Rectal smooth muscle tissue (tissue), 1 donor: ENCODE results near the gene AASDH.
"Not testable (repeated sequence)": the region's sequence is repeated elsewhere in the genome, so short reads cannot be mapped to it uniquely, and the experiment has no call there.

Source experiments
- H3K27ac ChIP-seq: one replicate; pipeline ENCODE4 v1.7.0; 2013; ENCODE audit warnings: low read depth, low read length, inconsistent platforms
- H3K27me3 ChIP-seq: one replicate; pipeline ENCODE4 v1.7.0; 2013; ENCODE audit warnings: low read length; ENCODE audit not compliant: control insufficient read depth, insufficient read depth
- H3K36me3 ChIP-seq: one replicate; pipeline ENCODE4 v1.7.0; 2013; ENCODE audit warnings: low read length; ENCODE audit not compliant: control insufficient read depth, insufficient read depth
- H3K4me1 ChIP-seq: one replicate; pipeline ENCODE4 v1.7.0; 2013; ENCODE audit warnings: low read length; ENCODE audit not compliant: control insufficient read depth, insufficient read depth
- H3K4me3 ChIP-seq: one replicate; pipeline ENCODE4 v1.7.0; 2013; ENCODE audit warnings: low read length
- H3K9ac ChIP-seq: one replicate; pipeline ENCODE4 v1.7.0; 2013; ENCODE audit warnings: low read length

AASDH gene

GRCh38 chr4:56375458-56375857 lies 11.8 kb downstream of the AASDH start:
- H3K4me1 ChIP-seq, result no peaks in the 10 kb centered on the region
- no peak overlapping the region for H3K9ac ChIP-seq
- no peaks in the 10 kb centered on the region for H3K36me3 ChIP-seq
- no peak overlapping the region for H3K27ac ChIP-seq
- no peaks in the 10 kb centered on the region for H3K27me3 ChIP-seq
- no peak overlapping the region for H3K4me3 ChIP-seq

GRCh38 chr4:56374956-56375355 lies 12.3 kb downstream of the AASDH start:
- H3K27ac ChIP-seq, result no peak overlapping the region
- H3K4me1 ChIP-seq, result no peaks in the 10 kb centered on the region
- no peak overlapping the region for H3K4me3 ChIP-seq
- H3K9ac ChIP-seq, result no peak overlapping the region
- H3K27me3 ChIP-seq, result no peaks in the 10 kb centered on the region
- H3K36me3 ChIP-seq, result no peaks in the 10 kb centered on the region

- H3K27me3 ChIP-seq, result no peaks in the 10 kb centered on the region
- H3K9ac ChIP-seq, result no peak overlapping the region
- H3K36me3 ChIP-seq, result no peaks in the 10 kb centered on the region
- no peak overlapping the region for H3K4me3 ChIP-seq
- H3K4me1 ChIP-seq, result no peaks in the 10 kb centered on the region
- no peak overlapping the region for H3K27ac ChIP-seq
Measured at GRCh38 chr4:56372774-56373173, 14.5 kb downstream of the AASDH start.

- Histone ChIP-seq H3K27me3 (no peaks in the 10 kb centered on the region), H3K36me3 (no peaks in the 10 kb centered on the region), H3K27ac (no peak overlapping the region), H3K4me1 (no peaks in the 10 kb centered on the region), H3K9ac (no peak overlapping the region), H3K4me3 (no peak overlapping the region)
Measured at GRCh38 chr4:56371426-56372220, 15.7 kb downstream of the AASDH start.

- no peaks in the 10 kb centered on the region for H3K27me3 ChIP-seq
Measured at GRCh38 chr4:56370377-56370776, 16.9 kb downstream of the AASDH start.

GRCh38 chr4:56362981-56363380 lies 24.3 kb downstream of the AASDH start:
- not testable (repeated sequence) for H3K4me3 ChIP-seq, H3K27ac ChIP-seq, H3K9ac ChIP-seq, H3K36me3 ChIP-seq, H3K27me3 ChIP-seq, H3K4me1 ChIP-seq

More at GRCh38 chr4:56370377-56370776, 16.9 kb downstream of the AASDH start:
- no peak overlapping the region for H3K4me3 ChIP-seq
- no peaks in the 10 kb centered on the region for H3K4me1 ChIP-seq
- no peak overlapping the region for H3K27ac ChIP-seq
- H3K9ac ChIP-seq, result no peak overlapping the region
- no peaks in the 10 kb centered on the region for H3K36me3 ChIP-seq

GRCh38 chr4:56360071-56360470 lies 27.2 kb downstream of the AASDH start:
- no peak overlapping the region for H3K4me3 ChIP-seq
- no peak overlapping the region for H3K27ac ChIP-seq
- no peak overlapping the region for H3K9ac ChIP-seq
- no peaks in the 10 kb centered on the region for H3K27me3 ChIP-seq
- H3K36me3 ChIP-seq, result no peaks in the 10 kb centered on the region
- no peaks in the 10 kb centered on the region for H3K4me1 ChIP-seq

GRCh38 chr4:56356650-56357049 lies 30.6 kb downstream of the AASDH start:
- H3K27me3 ChIP-seq, result no peaks in the 10 kb centered on the region

GRCh38 chr4:56348576-56348975 lies 38.7 kb downstream of the AASDH start:
- no peak overlapping the region for H3K9ac ChIP-seq
- H3K4me3 ChIP-seq, result no peak overlapping the region
- H3K36me3 ChIP-seq, result no peaks in the 10 kb centered on the region
- no peaks in the 10 kb centered on the region for H3K4me1 ChIP-seq
- no peaks in the 10 kb centered on the region for H3K27me3 ChIP-seq
- no peak overlapping the region for H3K27ac ChIP-seq

More at GRCh38 chr4:56356650-56357049, 30.6 kb downstream of the AASDH start:
- Histone ChIP-seq H3K9ac (no peak overlapping the region), H3K27ac (no peak overlapping the region), H3K4me3 (no peak overlapping the region), H3K36me3 (no peaks in the 10 kb centered on the region), H3K4me1 (no peaks in the 10 kb centered on the region)

GRCh38 chr4:56345458-56345857 lies 41.8 kb downstream of the AASDH start:
- Histone ChIP-seq H3K4me1 (no peaks in the 10 kb centered on the region), H3K36me3 (no peaks in the 10 kb centered on the region), H3K9ac (no peak overlapping the region), H3K27ac (no peak overlapping the region), H3K27me3 (no peaks in the 10 kb centered on the region), H3K4me3 (no peak overlapping the region)

- H3K36me3 ChIP-seq, result no peaks in the 10 kb centered on the region
- H3K9ac ChIP-seq, result no peak overlapping the region
- H3K27ac ChIP-seq, result no peak overlapping the region
- no peaks in the 10 kb centered on the region for H3K27me3 ChIP-seq
- H3K4me1 ChIP-seq, result no peaks in the 10 kb centered on the region
- no peak overlapping the region for H3K4me3 ChIP-seq
Measured at GRCh38 chr4:56342746-56343145, 44.5 kb downstream of the AASDH start.

- H3K27ac ChIP-seq, result no peak overlapping the region
- H3K9ac ChIP-seq, result no peak overlapping the region
- no peaks in the 10 kb centered on the region for H3K4me1 ChIP-seq
- H3K36me3 ChIP-seq, result peaks cover 2% of the 10 kb centered on the region
- no peak overlapping the region for H3K4me3 ChIP-seq
- no peaks in the 10 kb centered on the region for H3K27me3 ChIP-seq
Measured at GRCh38 chr4:56330691-56331090, 56.6 kb downstream of the AASDH start.

GRCh38 chr4:56326363-56326762 lies 60.9 kb downstream of the AASDH start:
- H3K9ac ChIP-seq, result no peak overlapping the region

More at GRCh38 chr4:56326363-56326762, 60.9 kb downstream of the AASDH start:
- Histone ChIP-seq H3K4me3 (no peak overlapping the region), H3K36me3 (peaks cover 2% of the 10 kb centered on the region), H3K27me3 (no peaks in the 10 kb centered on the region), H3K27ac (no peak overlapping the region), H3K4me1 (no peaks in the 10 kb centered on the region)
